A549 (cell line): ENCODE measurements around the gene C5.

Experiments
- CHD2 ChIP-seq: fragments of 150-350 bp; IDR thresholded peaks from 2 replicates; pipeline ENCODE4 v1.6.1; 2014; ENCODE audit warnings: low read length; ENCODE audit not compliant: partially characterized antibody
- CTCF ChIP-seq: fragments of >200 bp; sonication (Bioruptor Twin); formaldehyde crosslinking; IDR thresholded peaks from 3 replicates; pipeline ENCODE4 v1.5.1; 2016
- MAFK ChIP-seq: fragments of 450-650 bp; IDR thresholded peaks from 2 replicates; pipeline ENCODE4 v1.6.1; 2014; ENCODE audit not compliant: partially characterized antibody
- MAX ChIP-seq: IDR thresholded peaks from 2 replicates; pipeline ENCODE4 v1.6.1; 2012
- SREBF2 ChIP-seq: fragments of 450-650 bp; IDR thresholded peaks from 2 replicates; pipeline ENCODE4 v1.6.1; 2014; ENCODE audit warnings: mild to moderate bottlenecking, moderate library complexity
- ZFP36 ChIP-seq: fragments of 450-650 bp; IDR thresholded peaks from 2 replicates; pipeline ENCODE4 v1.6.1; 2014; ENCODE audit warnings: borderline replicate concordance; ENCODE audit not compliant: partially characterized antibody

GRCh38 chr9:121048175-121048574, 1.9 kb downstream of the C5 start:
- TF ChIP-seq SREBF2 (no peak), MAX (no peak), MAFK (no peak), CTCF (no peak), ZFP36 (no peak), CHD2 (no peak)
